A549 (cell line): ENCODE results near the gene RAB20. TPM values are rescaled to one million over a fixed set of nuclear protein-coding genes. Genes with fewer than 3 reads are reported as not detected.

ENCODE experiments used
- polyA plus RNA-seq, 4 experiments: library from polyadenylated mRNA; depleted of rRNA in 3 of 4; stranded (reverse); fragments of >200 nt; fragmentation: RNase III in 1 of 4; extraction: RNeasy Plus Mini Kit Qiagen cat#74134 plus additional on column Dnase treatment in 1 of 4; gene quantifications; 2 replicates in 3 of 4; 3 replicates in 1 of 4; pipeline ENCODE4 v1.2.3, GENCODE V29; 2011 to 2017

RAB20 gene
- polyA plus RNA-seq, 2 of the 4 experiments (the other 2 are of a cell fraction), result 1.0 to 1.5 TPM

Other genes with a start within 250 kb of the RAB20 start
- 15.7 and 19.0 TPM in 2 replicates for gene NAXD, start 53.8 kb upstream of the RAB20 start, polyA plus RNA-seq (2011; rRNA removed)
- gene NAXD, start 53.8 kb upstream of the RAB20 start, polyA plus RNA-seq (2017; fragmentation: RNase III; extraction: RNeasy Plus Mini Kit Qiagen cat#74134 plus additional on column Dnase treatment), result 12.5 to 14.2 TPM (median 13.8 TPM) in 3 replicates
- 28.8 and 31.5 TPM in 2 replicates for gene CARS2, start 144.4 kb upstream of the RAB20 start, polyA plus RNA-seq (2011; rRNA removed)
- gene CARS2, start 144.4 kb upstream of the RAB20 start, polyA plus RNA-seq (2017; fragmentation: RNase III; extraction: RNeasy Plus Mini Kit Qiagen cat#74134 plus additional on column Dnase treatment), result 41.4 to 42.6 TPM (median 41.8 TPM) in 3 replicates
- gene ING1, start 152.0 kb upstream of the RAB20 start, polyA plus RNA-seq (2011; rRNA removed), result 5.1 and 8.6 TPM in 2 replicates
- gene ING1, start 152.0 kb upstream of the RAB20 start, polyA plus RNA-seq (2017; fragmentation: RNase III; extraction: RNeasy Plus Mini Kit Qiagen cat#74134 plus additional on column Dnase treatment), result 6.9 to 7.9 TPM (median 7.2 TPM) in 3 replicates